K562 (cell line): ENCODE data around the gene LTA. TPM values are rescaled to one million over a fixed set of nuclear protein-coding genes. Genes with fewer than 3 reads are reported as not detected.

ENCODE experiments used
- ATF6 ChIP-seq: sonication (generic); formaldehyde crosslinking; IDR thresholded peaks from 2 replicates; pipeline ENCODE4 v1.4.0; 2020; ENCODE audit warnings: mild to moderate bottlenecking, missing genetic modification reagents
- E2F5 ChIP-seq: sonication (generic); formaldehyde crosslinking; IDR thresholded peaks from 2 replicates; pipeline ENCODE4 v1.8.0; 2022; ENCODE audit warnings: mild to moderate bottlenecking, missing genetic modification reagents
- GATAD2A ChIP-seq: fragments of 450-650 bp; IDR thresholded peaks from 2 replicates; pipeline ENCODE4 v1.6.1; 2017
- GTF2E2 ChIP-seq: fragments of 200-800 bp; sonication (Bioruptor generic); IDR thresholded peaks from 2 replicates; pipeline ENCODE4 v1.6.1; 2016; ENCODE audit warnings: missing genetic modification characterization, missing compliant biosample characterization
- MAZ ChIP-seq, 2 experiments: fragments of 450-650 bp in 1 of 2; sonication (generic) in 1 of 2; formaldehyde crosslinking; IDR thresholded peaks in 1 of 2; conservative IDR thresholded peaks in 1 of 2; 2 replicates each; pipeline versions ENCODE4 v1.4.0 to v1.5.0; 2020; ENCODE audit warnings: mild to moderate bottlenecking in 1 of 2, missing genetic modification reagents in 1 of 2
- NFIC ChIP-seq: fragments of 450-650 bp; IDR thresholded peaks from 2 replicates; pipeline ENCODE4 v1.6.1; 2017; ENCODE audit warnings: mild to moderate bottlenecking, inconsistent platforms
- NRF1 ChIP-seq, 2 experiments: fragments of 450-650 bp; IDR thresholded peaks in 1 of 2; conservative IDR thresholded peaks in 1 of 2; 2 replicates each; pipeline ENCODE4 v1.6.1; 2014; ENCODE audit warnings: mild to moderate bottlenecking in 2 of 2
- SMAD2 ChIP-seq: fragments of 150-350 bp; IDR thresholded peaks from 2 replicates; pipeline ENCODE4 v1.6.1; 2014; ENCODE audit warnings: low read depth, mild to moderate bottlenecking, low read length
- SOX6 ChIP-seq: fragments of 450-650 bp; IDR thresholded peaks from 2 replicates; pipeline ENCODE4 v1.6.1; 2014; ENCODE audit warnings: mild to moderate bottlenecking
- TAF7 ChIP-seq: fragments of 450-650 bp; IDR thresholded peaks from 2 replicates; pipeline ENCODE4 v1.6.1; 2016; ENCODE audit warnings: missing genetic modification characterization, missing compliant biosample characterization
- ZBTB2 ChIP-seq: fragments of 450-650 bp; IDR thresholded peaks from 2 replicates; pipeline ENCODE4 v1.6.1; 2016; ENCODE audit warnings: antibody characterized with exemption
- ZNF217 ChIP-seq: sonication (generic); formaldehyde crosslinking; IDR thresholded peaks from 2 replicates; pipeline ENCODE4 v1.8.0; 2022; ENCODE audit warnings: mild to moderate bottlenecking, missing genetic modification reagents
- ZNF263 ChIP-seq: sonication (generic); formaldehyde crosslinking; IDR thresholded peaks from 2 replicates; pipeline ENCODE4 v1.8.0; 2022; ENCODE audit warnings: mild to moderate bottlenecking, missing genetic modification reagents, borderline replicate concordance
- ZNF354B ChIP-seq: fragments of 250-450 bp; sonication (Bioruptor Pico); IDR thresholded peaks from 2 replicates; pipeline ENCODE4 v1.4.0; 2020
- polyA plus RNA-seq, 8 experiments: library from polyadenylated mRNA; depleted of rRNA in 4 of 8; stranded (reverse) in 5 of 8; unstranded in 3 of 8; fragments of >200 nt; fragmentation: Nextera tagmentation in 2 of 8; fragmentation: Illumina TruSeq in 1 of 8; extraction: Ambion mirVana in 2 of 8; extraction: Trizol in 1 of 8; gene quantifications; 2 replicates each; pipeline versions ENCODE4 v1.2.1 to v1.2.3, GENCODE V29; 2011 to 2014; ENCODE audit warnings: inconsistent platforms in 1 of 8, missing spikeins in 1 of 8
- total RNA-seq, 7 experiments: library from RNA; depleted of rRNA in 6 of 7; stranded (reverse); fragments of >200 nt in 6 of 7; fragmentation: Illumina TruSeq in 2 of 7; extraction: Trizol in 2 of 7; gene quantifications; 2 replicates each; pipeline versions ENCODE4 v1.2.1 to v1.2.3, GENCODE V29; 2011 to 2021; ENCODE audit warnings: low replicate concordance in 1 of 7
- TF ChIP-seq, protein P1 (sequence below): sonication (generic); formaldehyde crosslinking; IDR thresholded peaks from 2 replicates; pipeline ENCODE4 v1.8.0; 2022; ENCODE audit warnings: missing genetic modification reagents, mild to moderate bottlenecking, moderate library complexity, borderline replicate concordance
- TF ChIP-seq, protein P2 (sequence below): fragments of 200-800 bp; sonication (Bioruptor generic); IDR thresholded peaks from 2 replicates; pipeline ENCODE4 v1.6.1; 2017; ENCODE audit warnings: missing genetic modification characterization, missing compliant biosample characterization

The LTA gene
- total and polyA plus RNA-seq, 9 of the 15 experiments (the other 6 are each of a cell fraction or from before 2014, with no cell fraction given) = 0.80 TPM; not detected in 8

DNA sequence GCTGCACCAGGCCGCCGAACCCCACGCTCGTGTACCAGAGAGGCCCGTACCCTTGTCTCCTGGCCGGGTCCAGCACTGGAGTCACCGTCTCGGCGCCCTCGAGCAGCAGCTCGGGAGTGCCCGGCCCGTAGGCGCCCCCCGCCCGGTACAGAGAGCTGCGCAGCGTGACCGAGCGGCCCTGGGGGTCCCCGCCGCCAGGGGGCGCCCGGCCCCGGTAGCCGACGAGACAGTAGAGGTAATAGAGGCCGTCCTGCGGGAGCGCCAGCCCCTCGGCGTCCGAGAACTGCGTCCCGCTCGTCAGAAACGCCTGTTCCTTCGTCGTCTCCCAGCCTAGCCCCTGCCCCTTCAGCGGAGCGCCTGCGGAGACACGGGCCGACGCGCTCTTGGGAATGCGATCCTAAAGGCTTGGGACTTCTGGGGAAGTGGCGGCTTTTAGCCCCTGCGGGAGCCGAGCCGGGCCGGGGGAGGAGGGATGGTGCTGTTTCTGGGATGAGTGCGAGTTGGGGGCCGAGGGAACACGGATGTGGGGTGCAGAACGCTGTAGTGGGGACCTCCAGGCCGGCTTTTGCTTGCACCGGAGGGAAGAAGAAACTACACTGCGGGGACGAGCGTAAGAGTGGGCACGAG, 8.8 kb downstream of the LTA start (continued):
- TF ChIP-seq ZBTB2 (peak; percentile 73; the same call in 1 of the 2 replicates), ZNF217 (CRISPR knock-in tag) (no peak), SOX6 (peak; percentile 63; the same call in 1 of the 2 replicates), GTF2E2 (peak; percentile 56; the same call in 1 of the 2 replicates), ZNF354B (CRISPR knock-in tag) (no peak), ZNF263 (peak; percentile 98), SMAD2 (no peak), E2F5 (CRISPR knock-in tag) (peak; percentile 96), ATF6 (CRISPR knock-in tag) (peak; percentile 97), GATAD2A (peak; percentile 92), NRF1 (conservative IDR thresholded peaks at IDR 0.05 in 1 of 2, IDR thresholded peaks at IDR 0.05 in 1 of 2) (peak; percentile 81 to 85), MAZ (CRISPR knock-in tag; conservative IDR thresholded peaks at IDR 0.05 in 1 of 2, IDR thresholded peaks at IDR 0.05 in 1 of 2) (peak; percentile 92 to 93), TAF7 (tag) (no peak), NFIC (peak; percentile 41; the same call in 1 of the 2 replicates)
- TF ChIP-seq, protein P1, sequence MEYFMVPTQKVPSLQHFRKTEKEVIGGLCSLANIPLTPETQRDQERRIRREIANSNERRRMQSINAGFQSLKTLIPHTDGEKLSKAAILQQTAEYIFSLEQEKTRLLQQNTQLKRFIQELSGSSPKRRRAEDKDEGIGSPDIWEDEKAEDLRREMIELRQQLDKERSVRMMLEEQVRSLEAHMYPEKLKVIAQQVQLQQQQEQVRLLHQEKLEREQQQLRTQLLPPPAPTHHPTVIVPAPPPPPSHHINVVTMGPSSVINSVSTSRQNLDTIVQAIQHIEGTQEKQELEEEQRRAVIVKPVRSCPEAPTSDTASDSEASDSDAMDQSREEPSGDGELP (CRISPR knock-in tag) = peak; percentile 82
- TF ChIP-seq, protein P2, sequence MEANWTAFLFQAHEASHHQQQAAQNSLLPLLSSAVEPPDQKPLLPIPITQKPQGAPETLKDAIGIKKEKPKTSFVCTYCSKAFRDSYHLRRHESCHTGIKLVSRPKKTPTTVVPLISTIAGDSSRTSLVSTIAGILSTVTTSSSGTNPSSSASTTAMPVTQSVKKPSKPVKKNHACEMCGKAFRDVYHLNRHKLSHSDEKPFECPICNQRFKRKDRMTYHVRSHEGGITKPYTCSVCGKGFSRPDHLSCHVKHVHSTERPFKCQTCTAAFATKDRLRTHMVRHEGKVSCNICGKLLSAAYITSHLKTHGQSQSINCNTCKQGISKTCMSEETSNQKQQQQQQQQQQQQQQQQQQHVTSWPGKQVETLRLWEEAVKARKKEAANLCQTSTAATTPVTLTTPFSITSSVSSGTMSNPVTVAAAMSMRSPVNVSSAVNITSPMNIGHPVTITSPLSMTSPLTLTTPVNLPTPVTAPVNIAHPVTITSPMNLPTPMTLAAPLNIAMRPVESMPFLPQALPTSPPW (CRISPR knock-in tag) = peak; percentile 75
